ENCODE data around the gene LHX3.

LHX3 gene

DNA sequence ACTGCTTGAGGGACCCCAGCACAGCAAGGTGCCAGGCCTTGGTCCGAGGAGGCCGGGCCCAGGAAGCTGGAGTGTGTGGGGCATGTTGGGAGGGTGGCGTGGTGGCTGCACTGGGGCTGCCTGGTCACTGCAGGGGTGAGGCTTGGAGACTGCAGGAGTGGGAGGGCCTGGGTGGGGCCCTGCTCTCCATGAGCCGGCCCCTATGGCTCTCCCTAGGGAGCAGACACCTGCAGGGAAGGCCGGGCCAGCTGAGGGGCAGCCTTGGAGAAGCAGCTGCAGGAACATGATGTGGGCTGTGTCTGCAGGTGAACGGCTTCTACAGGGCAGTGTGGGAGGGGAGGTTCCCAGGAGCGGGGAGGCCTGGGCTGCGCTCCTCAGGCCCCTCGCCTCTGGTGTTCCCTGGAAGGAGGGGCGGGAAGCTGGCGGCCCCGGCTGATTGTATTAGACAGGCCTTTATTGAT, 44.5 kb downstream of the LHX3 start (continued):
- TF ChIP-seq ZBTB20 (tag by site-specific recombination; IDR thresholded peaks at IDR 0.05) (peak; percentile 42; the same call in 1 of the 2 replicates), ZFHX2 (tag by site-specific recombination; conservative IDR thresholded peaks at IDR 0.05) (peak; percentile 85), SP3 (tag by site-specific recombination; IDR thresholded peaks at IDR 0.05) (peak; percentile 29; the same call in 1 of the 2 replicates), ZNF548 (tag by site-specific recombination; IDR thresholded peaks at IDR 0.05) (no peak), SP2 (tag by site-specific recombination; IDR thresholded peaks at IDR 0.05) (peak; percentile 34)

DNA sequence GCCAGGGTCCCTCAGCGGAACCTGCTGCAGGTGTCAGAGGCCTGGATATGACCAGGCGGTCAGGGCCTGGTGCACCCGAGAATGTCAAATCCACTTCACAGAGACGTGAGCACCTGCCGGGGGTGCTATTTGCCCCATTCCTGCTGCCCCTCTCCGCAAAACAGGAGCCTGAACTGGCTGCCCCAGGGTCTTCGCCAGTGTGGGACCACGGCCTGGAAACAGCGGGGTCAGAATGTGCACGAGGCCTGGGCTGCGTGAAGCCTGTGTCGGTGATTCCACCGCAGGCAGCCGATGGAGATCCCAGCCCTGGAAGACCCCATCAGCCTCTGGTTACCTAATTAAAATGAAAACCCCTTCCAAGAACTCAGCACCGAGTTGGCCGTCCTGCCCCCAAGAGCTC, 45.1 kb downstream of the LHX3 start:
- TF ChIP-seq RBAK (tag by site-specific recombination; IDR thresholded peaks at IDR 0.05) = no peak
- no peak for TF ChIP-seq ZNF2 (tag by site-specific recombination; IDR thresholded peaks at IDR 0.05)
- no peak for TF ChIP-seq ZBTB7A (tag by site-specific recombination; IDR thresholded peaks at IDR 0.05; ENCODE audit: low read depth)
- TF ChIP-seq, protein P1, sequence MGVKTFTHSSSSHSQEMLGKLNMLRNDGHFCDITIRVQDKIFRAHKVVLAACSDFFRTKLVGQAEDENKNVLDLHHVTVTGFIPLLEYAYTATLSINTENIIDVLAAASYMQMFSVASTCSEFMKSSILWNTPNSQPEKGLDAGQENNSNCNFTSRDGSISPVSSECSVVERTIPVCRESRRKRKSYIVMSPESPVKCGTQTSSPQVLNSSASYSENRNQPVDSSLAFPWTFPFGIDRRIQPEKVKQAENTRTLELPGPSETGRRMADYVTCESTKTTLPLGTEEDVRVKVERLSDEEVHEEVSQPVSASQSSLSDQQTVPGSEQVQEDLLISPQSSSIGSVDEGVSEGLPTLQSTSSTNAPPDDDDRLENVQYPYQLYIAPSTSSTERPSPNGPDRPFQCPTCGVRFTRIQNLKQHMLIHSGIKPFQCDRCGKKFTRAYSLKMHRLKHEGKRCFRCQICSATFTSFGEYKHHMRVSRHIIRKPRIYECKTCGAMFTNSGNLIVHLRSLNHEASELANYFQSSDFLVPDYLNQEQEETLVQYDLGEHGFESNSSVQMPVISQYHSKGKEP (tag by site-specific recombination; IDR thresholded peaks at IDR 0.05) = no peak
- no peak for TF ChIP-seq ZNF624 (tag by site-specific recombination; IDR thresholded peaks at IDR 0.05)
- TF ChIP-seq, protein P2, sequence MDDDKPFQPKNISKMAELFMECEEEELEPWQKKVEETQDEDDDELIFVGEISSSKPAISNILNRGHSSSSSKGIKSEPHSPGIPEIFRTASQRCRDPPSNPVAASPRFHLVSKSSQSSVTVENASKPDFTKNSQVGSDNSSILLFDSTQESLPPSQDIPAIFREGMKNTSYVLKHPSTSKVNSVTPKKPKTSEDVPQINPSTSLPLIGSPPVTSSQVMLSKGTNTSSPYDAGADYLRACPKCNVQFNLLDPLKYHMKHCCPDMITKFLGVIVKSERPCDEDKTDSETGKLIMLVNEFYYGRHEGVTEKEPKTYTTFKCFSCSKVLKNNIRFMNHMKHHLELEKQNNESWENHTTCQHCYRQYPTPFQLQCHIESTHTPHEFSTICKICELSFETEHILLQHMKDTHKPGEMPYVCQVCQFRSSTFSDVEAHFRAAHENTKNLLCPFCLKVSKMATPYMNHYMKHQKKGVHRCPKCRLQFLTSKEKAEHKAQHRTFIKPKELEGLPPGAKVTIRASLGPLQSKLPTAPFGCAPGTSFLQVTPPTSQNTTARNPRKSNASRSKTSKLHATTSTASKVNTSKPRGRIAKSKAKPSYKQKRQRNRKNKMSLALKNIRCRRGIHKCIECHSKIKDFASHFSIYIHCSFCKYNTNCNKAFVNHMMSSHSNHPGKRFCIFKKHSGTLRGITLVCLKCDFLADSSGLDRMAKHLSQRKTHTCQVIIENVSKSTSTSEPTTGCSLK (tag by site-specific recombination; IDR thresholded peaks at IDR 0.05) = no peak
- TF ChIP-seq, protein P3, sequence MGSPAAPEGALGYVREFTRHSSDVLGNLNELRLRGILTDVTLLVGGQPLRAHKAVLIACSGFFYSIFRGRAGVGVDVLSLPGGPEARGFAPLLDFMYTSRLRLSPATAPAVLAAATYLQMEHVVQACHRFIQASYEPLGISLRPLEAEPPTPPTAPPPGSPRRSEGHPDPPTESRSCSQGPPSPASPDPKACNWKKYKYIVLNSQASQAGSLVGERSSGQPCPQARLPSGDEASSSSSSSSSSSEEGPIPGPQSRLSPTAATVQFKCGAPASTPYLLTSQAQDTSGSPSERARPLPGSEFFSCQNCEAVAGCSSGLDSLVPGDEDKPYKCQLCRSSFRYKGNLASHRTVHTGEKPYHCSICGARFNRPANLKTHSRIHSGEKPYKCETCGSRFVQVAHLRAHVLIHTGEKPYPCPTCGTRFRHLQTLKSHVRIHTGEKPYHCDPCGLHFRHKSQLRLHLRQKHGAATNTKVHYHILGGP (tag by site-specific recombination; IDR thresholded peaks at IDR 0.05) = no peak
- no peak for TF ChIP-seq ZBTB48 (tag by site-specific recombination; IDR thresholded peaks at IDR 0.05)
- no peak for TF ChIP-seq ZNF658 (tag by site-specific recombination; IDR thresholded peaks at IDR 0.05)
- TF ChIP-seq ZNF248 (tag by site-specific recombination; IDR thresholded peaks at IDR 0.05) = no peak
- no peak for TF ChIP-seq ZNF24 (tag by site-specific recombination; IDR thresholded peaks at IDR 0.05)
- TF ChIP-seq WT1 (tag by site-specific recombination; IDR thresholded peaks at IDR 0.05) = no peak
- no peak for TF ChIP-seq ZNF223 (tag by site-specific recombination; IDR thresholded peaks at IDR 0.05)
- TF ChIP-seq ZNF837 (tag by site-specific recombination; IDR thresholded peaks at IDR 0.05) = no peak
- no peak for TF ChIP-seq SETDB1 (IDR thresholded peaks at IDR 0.05; ENCODE audit: insufficient read length, low read length)
- TF ChIP-seq, protein P4, sequence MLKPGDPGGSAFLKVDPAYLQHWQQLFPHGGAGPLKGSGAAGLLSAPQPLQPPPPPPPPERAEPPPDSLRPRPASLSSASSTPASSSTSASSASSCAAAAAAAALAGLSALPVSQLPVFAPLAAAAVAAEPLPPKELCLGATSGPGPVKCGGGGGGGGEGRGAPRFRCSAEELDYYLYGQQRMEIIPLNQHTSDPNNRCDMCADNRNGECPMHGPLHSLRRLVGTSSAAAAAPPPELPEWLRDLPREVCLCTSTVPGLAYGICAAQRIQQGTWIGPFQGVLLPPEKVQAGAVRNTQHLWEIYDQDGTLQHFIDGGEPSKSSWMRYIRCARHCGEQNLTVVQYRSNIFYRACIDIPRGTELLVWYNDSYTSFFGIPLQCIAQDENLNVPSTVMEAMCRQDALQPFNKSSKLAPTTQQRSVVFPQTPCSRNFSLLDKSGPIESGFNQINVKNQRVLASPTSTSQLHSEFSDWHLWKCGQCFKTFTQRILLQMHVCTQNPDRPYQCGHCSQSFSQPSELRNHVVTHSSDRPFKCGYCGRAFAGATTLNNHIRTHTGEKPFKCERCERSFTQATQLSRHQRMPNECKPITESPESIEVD (tag by site-specific recombination; IDR thresholded peaks at IDR 0.05) = no peak
- no peak for TF ChIP-seq ZNF830 (tag by site-specific recombination; IDR thresholded peaks at IDR 0.05; ENCODE audit: low read depth)
- POLR2A ChIA-PET = interaction anchor here (0.7 kb wide), 1 partner anchor 14 kb away, joined by 3 read pairs; no protein-coding TSS in a partner anchor
- CTCF ChIA-PET = interaction anchor here (0.7 to 4.7 kb wide), 3 partner anchors 11 to 73 kb away, joined by 3 to 31 read pairs (median 3); no protein-coding TSS in a partner anchor
- H3K27ac ChIP-seq (ENCODE audit: extremely low read depth, low read depth, low read length) = no peak overlapping the region
- no peaks in the 10 kb centered on the region for H3K4me1 ChIP-seq (ENCODE audit: control insufficient read depth, insufficient read depth, low read length)
- no peak overlapping the region for H3K4me3 ChIP-seq (ENCODE audit: low read depth, low read length)
- H3K9me3 ChIP-seq (ENCODE audit: control insufficient read depth, insufficient read depth, low read depth, low read length) = no peaks in the 10 kb centered on the region
- no peaks in the 10 kb centered on the region for H3K36me3 ChIP-seq (ENCODE audit: control insufficient read depth in 2 of 2, insufficient read depth in 1 of 2, low read length in 2 of 2)
